SKM-1 treated with dmso at 0.1 percent for 144 hours (cell line): ENCODE measurements around the gene KIF24.
"Not testable (repeated sequence)": the region's sequence is repeated elsewhere in the genome, so short reads cannot be mapped to it uniquely, and the experiment has no call there.

Experiments used
- DNase-seq: peaks from one replicate; lab custom pipeline; 2025; ENCODE audit not compliant: unreplicated experiment; lab: John Stamatoyannopoulos, UW

Gene KIF24

GRCh38 chr9:34328500-34328986 is 525 bp downstream of the KIF24 start:
- peak; percentile 58 for DNase-seq

- DNase-seq, result no peak
These were observed 2.4 kb downstream of the KIF24 start for GRCh38 chr9:34326690-34327089.

- DNase-seq, result no peak
These were observed 6.0 kb downstream of the KIF24 start for GRCh38 chr9:34322899-34323591.

GRCh38 chr9:34321451-34321850 is 7.6 kb downstream of the KIF24 start:
- DNase-seq, result no peak

GRCh38 chr9:34318163-34318790 is 10.8 kb downstream of the KIF24 start:
- no peak for DNase-seq

DNA sequence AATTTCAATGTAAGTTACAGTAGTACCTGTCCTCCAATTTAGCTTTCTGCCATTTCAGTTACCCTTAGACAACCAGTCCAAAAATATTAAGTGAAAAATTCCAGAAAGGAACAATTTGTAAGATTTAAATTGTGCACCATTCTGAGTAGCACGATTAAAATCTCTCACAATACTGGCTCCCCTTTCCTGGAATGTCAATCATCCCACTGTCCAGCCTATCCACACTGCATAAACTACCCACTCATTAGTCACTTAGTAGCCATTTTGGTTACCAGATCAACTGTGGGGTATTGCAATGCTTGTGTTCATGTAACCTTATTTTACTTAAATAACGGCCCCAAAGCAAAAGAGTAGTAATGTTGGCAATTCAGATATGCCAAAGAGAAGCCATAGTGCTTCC is 11.6 kb downstream of the KIF24 start:
- DNase-seq, result no peak

DNA sequence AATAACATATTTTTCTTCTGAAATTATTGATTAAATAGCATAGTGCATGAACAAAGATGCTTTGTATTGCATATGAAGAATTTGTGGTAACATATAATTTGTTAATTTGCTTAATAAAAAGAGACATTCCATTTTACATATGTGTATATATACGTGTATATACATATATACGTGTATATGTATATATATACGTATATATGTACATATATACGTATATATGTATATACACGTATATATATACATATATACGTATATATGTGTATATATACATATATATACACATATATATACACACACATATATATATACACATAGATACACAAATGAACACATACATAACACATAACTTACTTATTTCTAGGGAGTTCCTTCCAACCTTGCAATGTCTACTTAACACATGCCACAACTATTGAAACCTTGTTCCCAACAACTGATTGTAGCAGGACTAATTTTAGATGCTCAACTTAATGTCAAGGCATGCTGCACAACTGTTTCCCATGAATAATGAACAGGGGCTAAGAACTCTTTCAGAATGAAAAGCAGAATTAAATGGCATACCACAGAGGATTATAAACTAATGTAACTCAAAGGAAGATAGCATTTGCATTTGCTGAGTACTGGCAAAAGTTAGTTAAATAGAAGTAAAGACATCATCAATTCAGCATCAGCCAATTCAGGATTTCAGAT is 17.4 kb downstream of the KIF24 start:
- no peak for DNase-seq

DNA sequence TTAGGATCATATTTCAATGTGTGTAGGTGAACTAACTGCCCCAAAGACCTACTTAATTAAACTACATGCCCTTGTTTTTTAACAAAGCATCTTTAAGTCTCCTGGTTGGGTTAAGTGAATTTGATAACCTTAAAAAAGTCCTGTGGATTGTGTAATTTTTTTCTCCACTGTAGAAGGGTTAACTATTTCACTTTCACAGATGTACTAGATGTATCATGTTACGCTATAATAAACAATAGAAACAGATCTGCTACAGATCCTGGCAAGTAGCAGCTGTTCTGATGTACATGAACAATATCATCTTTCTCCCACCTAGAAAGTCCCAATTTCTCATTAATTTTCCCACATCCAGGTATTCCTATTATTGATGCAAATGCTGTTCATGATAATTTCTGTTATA is 18.9 kb downstream of the KIF24 start:
- no peak for DNase-seq

DNA sequence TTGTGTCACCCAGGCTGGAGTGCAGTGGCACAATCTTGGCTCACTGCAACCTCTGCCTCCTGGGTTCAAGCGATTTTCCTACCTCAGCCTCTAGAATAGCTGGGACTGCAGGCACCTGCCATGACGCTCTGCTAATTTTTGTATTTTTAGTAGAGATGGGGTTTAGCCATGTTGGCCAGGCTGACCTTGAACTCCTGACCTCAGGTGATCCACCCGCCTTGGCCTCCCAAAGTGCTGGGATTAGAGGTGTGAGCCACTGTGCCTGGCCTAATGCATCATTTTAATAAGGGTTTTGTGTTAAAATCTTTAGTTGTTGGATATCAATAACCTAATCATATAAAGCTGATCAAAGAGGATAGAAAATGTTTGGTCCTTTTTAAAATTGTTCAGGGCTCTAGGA is 20.8 kb downstream of the KIF24 start:
- DNase-seq, result not testable (repeated sequence)

DNA sequence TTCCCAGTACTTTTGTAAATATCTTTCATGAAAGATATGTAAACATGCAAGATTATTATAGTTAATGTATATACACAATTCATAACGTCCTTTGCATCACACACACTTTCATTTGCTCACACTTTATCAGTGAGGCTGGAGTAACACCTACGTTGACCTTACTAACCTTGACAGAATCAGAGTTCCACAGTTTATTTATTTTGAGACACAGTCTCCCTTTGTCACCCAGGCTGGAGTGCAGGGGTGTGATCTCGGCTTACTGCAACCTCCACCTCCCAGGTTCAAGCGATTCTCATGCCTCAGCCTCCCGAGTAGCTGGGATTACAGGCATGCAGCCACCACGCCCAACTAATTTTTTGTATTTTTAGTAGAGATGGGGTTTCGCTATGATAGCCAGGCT is 28.0 kb downstream of the KIF24 start:
- DNase-seq, result not testable (repeated sequence)

- no peak for DNase-seq
These were observed 36.5 kb downstream of the KIF24 start for GRCh38 chr9:34292552-34292951.

DNA sequence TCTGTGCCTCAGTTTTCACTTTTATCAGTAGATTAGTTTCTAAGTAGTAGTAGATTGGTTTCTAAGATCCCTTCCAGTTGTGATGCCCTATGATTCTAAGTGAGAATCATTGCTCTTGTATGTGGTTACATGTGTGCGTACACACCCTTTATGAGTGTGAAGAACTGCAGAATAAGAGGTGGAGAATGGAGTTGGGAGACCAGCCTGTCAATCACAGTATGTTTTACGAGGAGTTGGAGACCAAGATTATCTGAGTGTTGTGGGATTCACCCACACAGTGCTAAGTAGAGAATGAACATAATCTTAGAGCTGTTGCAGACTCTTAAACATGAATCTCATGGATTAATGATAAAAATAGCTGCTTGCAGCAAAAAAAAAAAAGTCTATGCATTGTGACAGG is 37.6 kb downstream of the KIF24 start:
- no peak for DNase-seq

DNA sequence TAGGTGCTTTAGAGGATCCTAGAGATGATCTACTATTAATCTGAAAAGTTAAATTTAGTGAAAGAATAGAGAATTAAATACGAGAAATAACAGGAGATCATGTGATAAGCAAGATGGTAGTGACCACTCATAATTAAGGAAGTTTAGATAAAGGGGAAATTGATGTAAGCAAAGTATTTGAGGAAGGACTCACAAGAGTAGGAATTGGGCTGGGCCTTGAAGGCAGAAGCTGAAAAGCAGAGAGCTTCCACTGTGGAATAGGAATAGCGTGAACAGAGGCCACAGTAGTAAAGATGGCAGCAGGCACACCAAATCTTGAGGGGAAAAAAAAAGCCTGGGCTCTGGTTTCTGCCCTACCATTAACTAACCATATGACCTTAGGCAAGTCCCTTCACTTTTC is 38.0 kb downstream of the KIF24 start:
- DNase-seq, result no peak

- DNase-seq, result no peak
These were observed 39.9 kb downstream of the KIF24 start for GRCh38 chr9:34289159-34289558.

DNA sequence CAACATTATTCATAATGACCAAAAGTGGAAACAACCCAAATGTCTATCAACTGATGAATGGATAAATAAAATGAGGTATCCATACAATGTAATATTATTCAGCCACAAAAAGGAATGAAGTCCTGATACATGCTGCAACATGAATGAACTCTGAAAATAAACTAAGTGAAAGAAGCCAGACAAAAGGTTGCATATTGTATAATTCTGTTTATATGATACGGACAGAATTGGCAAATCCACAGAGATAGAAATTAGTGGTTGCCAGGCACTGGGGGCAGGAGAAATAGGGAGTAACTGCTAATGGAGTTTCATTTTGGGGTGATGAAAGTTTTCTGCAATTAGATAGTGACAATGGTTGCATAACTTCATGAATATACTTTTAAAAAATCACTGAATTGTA is 47.0 kb downstream of the KIF24 start:
- no peak for DNase-seq

- no peak for DNase-seq
These were observed 49.7 kb downstream of the KIF24 start for GRCh38 chr9:34279411-34279810.
